ENCODE results near the gene MVB12B. TPM values are rescaled to one million over a fixed set of nuclear protein-coding genes. Genes with fewer than 3 reads are reported as not detected.

The MVB12B gene
- total and polyA plus RNA-seq, 2 of the 8 experiments (the other 6 are each of a cell fraction or from before 2014, with no cell fraction given), result 2.6 to 5.0 TPM

GRCh38 chr9:126521089-126521488 is 194.5 kb downstream of the MVB12B start:
- no peaks in the 10 kb centered on the region; the same call in 1 of the 2 replicates for H3K79me1 ChIP-seq (ENCODE audit: low read depth, low read length)
- peaks cover 0 to 5% (median 3%) of the 10 kb centered on the region in 4 experiments; a peak in 4 of 7 replicates for H3K27me3 ChIP-seq (replicated peaks in 1 of 4; ENCODE audit: control insufficient read depth in 3 of 4, extremely low read depth in 1 of 4, insufficient read depth in 3 of 4, low read length in 3 of 4)
- no peak overlapping the region for H3K4me2 ChIP-seq (ENCODE audit: insufficient read depth in 1 of 2, low read depth in 2 of 2, low read length in 2 of 2)
- H4K20me1 ChIP-seq (replicated peaks in 1 of 2; ENCODE audit: control insufficient read depth in 1 of 2, insufficient read depth in 2 of 2, low read length in 2 of 2), result no peaks in the 10 kb centered on the region
- no peaks in the 10 kb centered on the region for H3K79me2 ChIP-seq (ENCODE audit: control insufficient read depth in 1 of 2, insufficient read depth in 2 of 2, low read length in 2 of 2)
- no peak overlapping the region for H2BK5ac ChIP-seq (ENCODE audit: low read depth, low read length)
- no peaks in the 10 kb centered on the region for H3K23me2 ChIP-seq (ENCODE audit: low read depth, low read length)
- H4K5ac ChIP-seq (ENCODE audit: insufficient read length, low read depth, low read length), result no peak overlapping the region
- no peak overlapping the region for H2BK15ac ChIP-seq (ENCODE audit: low read length)
- no peak overlapping the region for H3K4me3 ChIP-seq (ENCODE audit: extremely low read depth in 1 of 4, insufficient read depth in 2 of 4, low read depth in 3 of 4, low read length in 4 of 4)
- TF ChIP-seq RBBP5 (IDR thresholded peaks at IDR 0.05; ENCODE audit: borderline replicate concordance, low read depth, low read length) (no peak), TCF12 (IDR thresholded peaks at IDR 0.05; ENCODE audit: low read depth, low read length) (no peak), CBX8 (IDR thresholded peaks at IDR 0.05; ENCODE audit: borderline replicate concordance, low read depth, low read length) (no peak), GABPA (IDR thresholded peaks at IDR 0.05; ENCODE audit: borderline replicate concordance, insufficient read depth, low read length) (no peak)
- H3K56ac ChIP-seq (replicated peaks; ENCODE audit: insufficient read length, low read depth, low read length), result no peak overlapping the region
- H3K36me3 ChIP-seq (ENCODE audit: control insufficient read depth in 2 of 4, insufficient read depth in 4 of 4, low read length in 3 of 4), result no peaks in the 10 kb centered on the region
- H2BK120ac ChIP-seq (replicated peaks; ENCODE audit: low read depth, low read length), result no peak overlapping the region
- H4K91ac ChIP-seq (replicated peaks; ENCODE audit: insufficient read length, low read length), result no peak overlapping the region
- no peaks in the 10 kb centered on the region for H3K9me3 ChIP-seq (ENCODE audit: insufficient read depth in 2 of 2, low read depth in 1 of 2, low read length in 1 of 2)
- FAIRE-seq (no peak), DNase-seq (ENCODE audit: low read depth in 1 of 2, low spot score in 2 of 2) (no peak)
- no peak overlapping the region for H4K8ac ChIP-seq (ENCODE audit: extremely low read depth, insufficient read depth, low read length)
- WGBS, 2 experiments (ENCODE audit: extremely low coverage in 1 of 2, insufficient coverage in 1 of 2, insufficient read length in 1 of 2, insufficient replicate concordance in 2 of 2, low coverage in 1 of 2, low lambda C conversion rate in 2 of 2, missing lambda C conversion rate in 1 of 2), result 75% methylated on average over 11 of the region's 11 CpGs; no CpG with 5 or more reads in 1 of the 2 experiments
- no peak overlapping the region for H3K23ac ChIP-seq (ENCODE audit: insufficient read length)
- no peak overlapping the region for H3K14ac ChIP-seq (ENCODE audit: insufficient read length)
- ChIA-PET POLR2A (ENCODE audit: partially characterized antibody) (no interaction called here), CTCF (ENCODE audit: partially characterized antibody) (interaction anchor here (1.1 to 24.3 kb wide), 5 partner anchors 11 to 261 kb away, joined by 3 to 343 read pairs (median 6); no protein-coding TSS in a partner anchor)
- H2BK12ac ChIP-seq (ENCODE audit: low read depth, low read length), result no peak overlapping the region
- H2AK5ac ChIP-seq (ENCODE audit: low read depth, low read length), result no peak overlapping the region
- no peak overlapping the region for H3K4ac ChIP-seq (replicated peaks; ENCODE audit: insufficient read length, low read depth, low read length)
- H3K4me1 ChIP-seq (replicated peaks in 1 of 4; ENCODE audit: control insufficient read depth in 3 of 4, insufficient read depth in 4 of 4, low read length in 3 of 4), result peaks cover 0 to 3% (median 1%) of the 10 kb centered on the region in 4 experiments; a peak in 5 of 7 replicates
- no peak overlapping the region for H3K9ac ChIP-seq (replicated peaks in 1 of 4; ENCODE audit: extremely low read depth in 1 of 4, low read depth in 3 of 4, low read length in 3 of 4)
- H2BK20ac ChIP-seq (ENCODE audit: low read length), result no peak overlapping the region
- no peak overlapping the region for H3K27ac ChIP-seq (ENCODE audit: low read depth, low read length)
- H2AFZ ChIP-seq (ENCODE audit: low read length), result no peak overlapping the region
- no peak overlapping the region for H3K18ac ChIP-seq (ENCODE audit: extremely low read depth, low read length)
